GM19043 (cell line): ENCODE data around the gene CHEK2.
"Not testable (repeated sequence)": the region's sequence is repeated elsewhere in the genome, so short reads cannot be mapped to it uniquely, and the experiment has no call there.

Experiments used
- ATAC-seq: cut with Tn5 transposase; IDR thresholded peaks from one replicate; pipeline ENCODE4 v1.9.1; 2021; ENCODE audit warnings: low read depth; ENCODE audit not compliant: unreplicated experiment

The CHEK2 gene

DNA sequence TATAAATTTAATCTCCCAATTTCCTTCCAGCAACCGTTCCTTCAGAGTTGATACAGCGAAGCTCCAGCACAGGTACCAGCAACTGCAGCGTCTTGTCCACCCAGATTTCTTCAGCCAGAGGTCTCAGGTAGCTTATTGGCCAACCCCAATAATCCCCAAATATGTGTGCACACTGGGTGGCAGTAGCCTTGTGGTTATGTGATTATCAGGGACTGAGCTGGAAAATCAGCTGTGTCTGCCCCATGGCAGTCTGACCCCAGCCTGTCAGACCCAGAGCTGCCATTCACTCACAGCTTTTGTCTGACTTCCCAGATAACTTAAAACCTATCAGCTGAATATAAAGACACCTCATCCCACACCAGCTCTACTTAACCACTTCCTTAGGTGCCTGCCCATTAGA, 2.2 kb upstream of the CHEK2 start:
- no peak for ATAC-seq

DNA sequence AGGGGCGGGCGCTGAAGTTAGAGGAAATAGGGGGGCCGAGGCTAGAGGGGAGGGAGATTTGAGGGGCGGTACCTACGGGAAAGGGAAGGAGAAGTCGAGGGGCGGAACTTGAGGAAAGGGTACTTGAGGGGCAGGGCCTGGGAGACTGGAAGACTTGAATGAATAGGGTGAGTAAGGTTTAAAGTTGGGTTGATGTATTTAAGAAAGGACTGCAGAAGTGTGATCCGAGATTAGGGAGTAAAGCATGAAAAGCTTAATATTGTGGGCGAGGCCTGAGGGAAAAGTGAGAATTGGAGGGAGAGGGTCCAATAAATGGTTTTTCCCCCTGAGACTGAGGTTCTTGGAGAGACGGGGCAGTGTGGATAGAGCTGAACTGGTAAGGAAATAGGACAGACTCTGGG, 942 bp upstream of the CHEK2 start:
- no peak for ATAC-seq

DNA sequence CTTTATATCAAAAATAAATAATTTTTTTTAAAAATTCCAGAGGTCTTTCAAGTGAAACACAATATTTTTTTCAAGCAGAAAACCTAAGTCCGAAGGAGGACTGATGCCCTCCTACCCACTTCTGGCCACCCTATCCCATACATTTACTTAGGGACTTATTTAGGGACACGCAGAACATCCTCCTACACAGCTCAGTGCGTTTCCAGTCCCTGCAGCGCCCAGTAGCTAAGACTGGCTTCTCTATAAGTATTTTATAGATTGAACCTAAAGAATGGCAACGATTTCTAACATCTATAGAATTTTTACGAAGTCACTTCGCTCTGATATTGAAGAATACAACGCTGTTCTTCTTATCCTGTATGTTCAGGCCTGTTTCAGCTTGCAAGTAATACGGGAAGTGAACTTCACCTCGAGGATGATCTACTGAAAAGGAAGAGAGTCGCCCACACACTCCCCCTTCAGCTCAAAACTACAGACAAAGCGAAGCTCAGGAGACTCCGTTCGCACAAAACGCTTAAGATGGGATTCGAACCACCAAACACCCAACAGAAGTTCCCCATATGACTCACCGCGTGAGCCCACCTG, 328 bp downstream of the CHEK2 start:
- no peak for ATAC-seq

DNA sequence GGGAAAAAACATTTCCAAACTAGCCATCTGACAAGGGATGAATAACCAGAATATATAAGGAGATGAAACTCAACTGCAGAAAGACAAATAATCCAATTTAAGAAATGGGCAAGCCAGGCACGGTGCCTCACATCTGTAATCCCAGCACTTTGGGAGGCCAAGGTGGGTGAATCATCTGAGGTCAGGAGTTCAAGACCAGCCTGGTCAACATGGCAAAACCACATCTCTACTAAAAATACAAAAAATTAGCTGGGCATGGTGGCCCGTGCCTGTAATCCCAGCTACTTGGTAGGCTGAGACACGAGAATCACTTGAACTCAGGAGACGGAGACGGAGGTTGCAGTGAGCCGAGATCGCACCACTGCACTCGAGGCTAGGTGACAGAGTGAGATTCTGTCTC, 2.7 kb downstream of the CHEK2 start:
- ATAC-seq, result not testable (repeated sequence)

DNA sequence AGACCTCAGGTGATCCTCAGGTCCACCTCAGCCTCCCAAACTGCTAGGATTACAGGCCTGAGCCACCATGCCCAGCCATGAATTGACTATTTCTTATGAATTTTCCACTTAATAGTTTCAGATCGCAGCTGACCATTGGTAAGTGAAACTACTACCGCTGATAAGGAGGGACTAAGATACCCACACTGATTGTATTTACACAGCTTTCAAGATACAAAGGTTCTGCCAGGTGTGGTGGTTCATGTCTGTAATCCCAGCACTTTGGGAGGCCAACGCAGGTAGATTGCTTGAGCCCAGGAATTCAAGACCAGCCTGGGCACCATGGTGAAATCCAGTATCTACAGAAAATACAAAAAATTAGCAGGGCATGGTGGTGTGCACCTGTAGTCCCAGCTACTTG, 3.9 kb downstream of the CHEK2 start:
- no peak for ATAC-seq

DNA sequence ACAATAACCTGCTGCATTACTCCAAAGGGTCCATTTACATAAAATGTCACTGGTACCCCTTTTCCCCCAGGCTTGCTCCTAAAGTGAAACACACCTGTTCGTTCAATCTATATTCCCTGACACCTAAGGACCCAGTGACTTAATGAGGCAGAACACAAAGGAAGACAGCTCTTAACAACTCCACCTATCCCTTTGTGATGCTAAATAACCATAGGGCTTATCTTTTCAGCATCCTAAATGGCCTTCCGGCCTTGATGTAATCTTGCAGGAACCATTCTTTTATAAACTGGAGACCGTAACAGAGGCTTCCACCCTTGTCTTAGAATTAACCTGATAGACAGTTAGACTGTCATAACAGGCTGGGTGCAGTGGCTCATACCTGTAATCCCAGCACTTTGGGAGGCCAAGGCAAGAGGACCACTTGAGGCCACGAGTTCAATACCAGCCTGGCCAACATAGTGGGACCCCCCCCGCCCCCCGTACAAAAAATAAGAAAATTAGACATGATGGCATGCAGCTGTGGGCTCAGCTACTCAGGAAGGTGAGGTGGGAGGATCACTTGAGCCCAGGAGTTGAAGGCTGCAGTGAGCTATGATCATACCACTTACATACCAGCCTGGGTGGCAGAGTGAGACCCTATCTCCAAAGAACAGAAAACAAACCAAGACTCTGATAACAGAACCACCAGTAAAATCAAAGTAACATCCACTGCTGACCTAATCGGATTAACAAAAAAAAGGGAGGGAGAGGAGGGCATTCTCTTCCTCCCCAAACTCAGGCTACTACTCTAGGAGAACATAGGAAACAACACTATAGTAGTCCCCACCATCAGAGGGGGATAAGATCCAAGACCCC, 5.1 kb downstream of the CHEK2 start:
- no peak for ATAC-seq

DNA sequence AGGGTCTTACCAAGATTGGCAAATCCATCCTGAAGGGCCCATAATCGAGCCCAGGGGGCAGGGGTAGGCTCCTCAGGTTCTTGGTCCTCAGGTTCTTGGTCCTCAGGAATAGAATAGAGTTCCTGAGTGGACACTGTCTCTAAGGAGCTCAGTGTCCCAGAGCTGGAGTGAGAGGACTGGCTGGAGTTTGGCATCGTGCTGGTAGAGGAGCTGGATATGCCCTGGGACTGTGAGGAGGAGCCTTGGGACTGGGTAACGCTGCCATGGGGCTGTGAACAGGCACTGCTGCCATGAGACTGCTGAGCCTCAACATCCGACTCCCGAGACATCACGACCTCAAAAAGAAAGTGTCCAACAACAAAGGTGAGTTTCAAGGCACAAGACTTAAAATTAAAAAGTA, 7.2 kb downstream of the CHEK2 start:
- ATAC-seq, result no peak

DNA sequence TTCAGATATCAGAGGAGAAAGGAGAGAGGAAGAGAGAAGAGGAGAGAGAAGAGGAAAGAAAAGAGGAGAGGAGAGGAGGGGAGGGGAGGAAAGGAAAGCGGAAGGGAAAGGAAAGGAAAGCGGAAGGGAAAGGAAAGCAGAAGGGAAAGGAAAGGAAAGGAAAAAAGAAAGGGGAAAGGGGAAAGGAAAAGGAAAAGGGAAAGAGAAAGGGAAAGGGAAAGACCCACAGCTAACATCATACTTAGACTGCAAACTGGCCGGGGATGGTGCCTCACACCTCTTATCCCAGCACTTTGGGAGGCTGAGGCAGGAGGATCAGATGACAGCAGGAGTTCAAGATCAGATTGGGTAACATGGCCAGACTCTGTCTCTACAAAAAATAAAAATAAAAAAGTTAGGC, 11.4 kb downstream of the CHEK2 start:
- no peak for ATAC-seq

DNA sequence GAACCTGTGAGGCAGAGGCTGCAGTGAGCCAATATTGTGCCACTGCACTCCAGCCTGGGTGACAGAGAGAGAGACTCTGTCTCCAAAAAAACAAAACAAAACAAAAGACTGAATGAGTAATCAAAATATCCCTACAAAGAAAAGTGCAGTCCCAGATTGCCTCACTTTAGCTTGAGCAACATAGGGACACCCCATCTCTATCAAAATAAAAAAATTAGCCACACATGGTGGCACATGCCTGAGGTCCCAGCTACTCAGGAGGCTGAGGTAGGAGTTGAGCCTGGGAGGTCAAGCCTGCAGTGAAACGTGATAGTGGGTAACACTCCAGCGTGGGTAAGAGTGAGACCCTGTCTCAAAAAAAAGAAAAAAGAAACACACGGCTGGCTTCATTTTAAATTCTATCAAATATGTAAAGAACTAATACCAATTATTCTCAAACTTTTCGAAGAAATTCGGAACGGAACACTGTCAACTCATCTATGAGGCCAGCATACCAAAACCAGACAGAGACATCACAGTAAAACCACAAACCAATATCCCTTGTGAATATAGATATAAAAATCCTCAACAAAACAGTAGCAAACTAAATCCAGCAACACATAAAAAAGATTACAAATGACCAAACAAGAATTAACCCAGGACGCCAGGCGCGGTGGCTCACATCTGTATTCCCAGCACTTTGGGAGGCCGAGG, 12.9 kb downstream of the CHEK2 start:
- no peak for ATAC-seq

DNA sequence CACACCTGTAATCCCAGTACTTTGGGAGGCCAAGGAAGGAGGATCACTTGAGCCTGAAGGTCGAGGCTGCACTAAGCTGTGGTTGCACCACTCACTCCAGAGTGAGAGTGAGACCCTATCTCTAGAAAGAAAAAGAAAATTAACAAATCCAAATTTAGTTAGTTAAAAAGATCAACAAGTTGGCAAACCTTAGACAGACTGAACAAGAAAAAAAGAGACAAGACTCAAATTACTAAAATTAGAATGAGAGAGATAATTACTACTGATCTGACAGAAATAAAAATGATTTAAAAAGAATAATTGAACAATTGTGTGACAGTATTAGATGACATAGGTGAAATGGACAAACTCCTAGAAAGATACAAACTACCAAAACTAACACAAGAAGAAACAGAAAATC, 13.6 kb downstream of the CHEK2 start:
- ATAC-seq, result no peak

DNA sequence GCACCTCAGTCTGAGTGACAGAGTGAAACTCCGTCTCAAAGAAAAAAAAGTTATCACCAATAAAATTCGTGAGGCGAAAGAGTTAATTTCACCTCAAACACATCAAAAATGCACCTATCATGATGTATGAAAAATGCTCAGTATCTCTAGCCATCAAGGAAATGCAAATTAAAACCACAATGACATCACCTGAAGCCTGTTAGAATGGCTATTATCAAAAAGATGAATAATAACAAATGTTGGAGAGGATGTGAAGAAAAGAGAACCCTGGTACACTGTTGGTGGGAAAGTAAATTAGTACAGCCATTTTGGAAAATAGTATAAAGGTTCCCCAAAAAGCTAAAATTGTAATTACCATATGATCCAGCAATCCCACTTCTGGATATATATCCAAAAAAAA, 23.6 kb downstream of the CHEK2 start:
- no peak for ATAC-seq

DNA sequence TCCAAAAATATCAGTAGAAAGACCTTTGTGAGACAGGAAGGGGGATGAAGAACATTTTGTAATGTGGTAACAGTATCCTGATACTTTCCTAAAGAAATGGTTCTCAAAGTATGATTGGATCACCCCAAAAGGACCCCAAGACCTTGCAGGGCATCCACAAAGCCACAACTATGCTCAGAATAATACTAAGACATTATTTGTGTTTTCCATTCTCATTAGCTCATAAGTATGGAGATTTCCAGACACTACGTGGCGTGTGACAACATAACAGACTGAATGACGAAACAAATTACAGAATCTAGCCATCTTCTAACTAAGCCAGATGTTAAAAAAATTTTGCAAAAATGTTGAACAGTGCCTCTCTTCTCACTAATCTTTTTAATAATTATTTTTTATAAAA, 24.9 kb downstream of the CHEK2 start:
- ATAC-seq, result no peak

DNA sequence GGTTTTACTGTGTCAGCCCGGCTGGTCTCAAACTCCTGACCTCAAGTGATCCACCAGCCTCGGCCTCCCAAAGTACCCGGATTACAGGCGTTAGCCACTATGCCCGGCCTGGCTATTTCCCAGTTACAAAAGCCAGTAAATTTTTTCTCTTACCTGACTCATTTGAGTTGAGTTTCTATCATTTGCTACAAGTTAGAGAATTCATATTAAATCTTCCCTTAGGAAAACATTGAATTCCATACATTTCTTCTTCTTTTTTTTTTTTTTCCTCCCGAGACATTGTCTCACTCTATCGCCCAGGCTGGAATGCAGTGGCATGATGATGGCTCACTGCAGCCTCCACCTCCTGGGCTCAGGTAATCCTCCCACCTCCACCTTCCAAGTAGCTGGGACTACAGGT, 26.0 kb downstream of the CHEK2 start:
- ATAC-seq, result no peak

DNA sequence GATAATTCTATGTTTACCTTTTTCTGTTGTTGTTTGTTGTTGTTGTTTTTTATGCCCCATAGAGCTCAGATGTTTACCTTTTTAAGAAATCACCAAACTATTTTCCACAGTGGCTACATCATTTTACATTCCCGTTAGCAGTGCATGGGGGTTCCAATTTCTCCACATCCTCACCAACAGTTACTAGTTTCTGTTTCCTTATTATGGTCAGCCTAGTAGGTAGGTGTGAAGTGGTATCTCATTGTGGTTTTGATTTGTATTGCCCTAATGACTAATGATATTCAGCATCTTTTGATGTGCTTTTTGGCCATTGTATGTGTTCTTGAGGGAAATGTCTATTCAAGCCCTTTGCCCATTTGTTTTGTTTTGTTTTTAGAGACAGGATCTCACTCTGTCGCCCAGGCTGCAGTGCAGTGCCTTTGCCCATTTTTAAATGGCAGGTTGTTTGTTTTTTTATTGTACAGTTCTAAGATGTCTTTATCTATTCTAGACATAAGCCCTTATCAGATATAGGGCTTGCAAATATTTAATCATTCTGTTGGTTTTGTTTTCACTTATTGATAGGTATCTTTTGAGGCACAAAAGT, 27.5 kb downstream of the CHEK2 start:
- ATAC-seq, result no peak

DNA sequence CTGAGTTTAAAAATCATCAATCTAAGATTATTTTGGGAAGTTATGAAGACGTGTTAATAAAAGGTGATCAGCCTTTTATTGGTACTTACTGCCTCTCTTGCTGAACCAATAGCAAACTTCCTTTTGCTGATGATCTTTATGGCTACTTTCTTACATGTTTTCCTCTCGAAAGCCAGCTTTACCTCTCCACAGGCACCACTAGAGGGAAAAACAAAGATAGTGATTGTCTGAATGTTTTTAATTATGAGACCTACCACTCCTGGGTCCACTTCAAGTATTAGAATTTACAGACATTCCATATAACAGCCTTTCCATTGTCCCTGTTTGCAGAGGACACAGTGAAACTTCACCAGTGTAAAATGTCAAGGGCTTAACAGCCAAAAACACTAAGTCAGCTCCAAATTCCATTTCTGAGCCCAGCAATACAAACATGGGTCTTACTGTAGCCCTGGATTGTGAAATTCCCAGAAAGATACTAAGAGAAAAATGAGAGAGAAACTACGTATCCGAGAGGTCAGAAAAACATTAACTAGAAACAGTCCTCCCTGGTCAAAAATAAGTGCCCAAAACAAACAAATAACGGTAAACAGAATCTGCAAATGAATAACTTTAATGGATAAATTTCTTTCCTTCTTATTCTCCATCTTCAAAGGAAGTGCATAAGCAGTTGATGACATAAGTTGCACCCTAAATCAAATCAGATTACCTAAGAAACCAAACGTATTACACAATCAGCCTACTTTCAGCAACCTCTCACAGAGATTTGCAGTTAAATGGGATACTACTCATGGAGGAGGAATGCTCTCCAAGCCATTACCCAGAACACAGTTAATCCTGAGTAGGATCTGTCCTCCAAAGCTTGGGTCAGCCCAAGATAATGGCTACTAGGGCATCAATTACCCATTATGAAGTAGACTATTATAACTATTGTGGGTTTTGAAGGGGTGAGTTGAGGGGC, 29.5 kb downstream of the CHEK2 start:
- ATAC-seq, result no peak

DNA sequence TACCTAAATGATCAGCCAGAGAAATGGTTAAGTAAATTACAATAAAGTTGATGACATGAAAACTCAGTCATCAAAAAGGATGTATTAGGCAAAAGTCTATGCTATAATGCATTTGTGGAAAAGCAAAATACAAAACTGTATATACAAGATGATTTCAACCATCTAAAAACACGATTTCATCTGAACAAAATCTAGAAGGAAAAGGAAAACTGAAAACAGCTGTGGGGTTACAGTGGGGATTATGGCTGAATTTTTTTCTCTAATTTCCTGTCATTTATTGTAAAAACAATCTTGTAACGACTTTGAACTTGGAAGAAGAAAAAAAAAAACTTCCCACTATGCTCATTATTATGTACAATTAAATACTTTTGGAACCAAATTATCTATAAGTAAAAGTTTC, 30.3 kb downstream of the CHEK2 start:
- ATAC-seq, result no peak

DNA sequence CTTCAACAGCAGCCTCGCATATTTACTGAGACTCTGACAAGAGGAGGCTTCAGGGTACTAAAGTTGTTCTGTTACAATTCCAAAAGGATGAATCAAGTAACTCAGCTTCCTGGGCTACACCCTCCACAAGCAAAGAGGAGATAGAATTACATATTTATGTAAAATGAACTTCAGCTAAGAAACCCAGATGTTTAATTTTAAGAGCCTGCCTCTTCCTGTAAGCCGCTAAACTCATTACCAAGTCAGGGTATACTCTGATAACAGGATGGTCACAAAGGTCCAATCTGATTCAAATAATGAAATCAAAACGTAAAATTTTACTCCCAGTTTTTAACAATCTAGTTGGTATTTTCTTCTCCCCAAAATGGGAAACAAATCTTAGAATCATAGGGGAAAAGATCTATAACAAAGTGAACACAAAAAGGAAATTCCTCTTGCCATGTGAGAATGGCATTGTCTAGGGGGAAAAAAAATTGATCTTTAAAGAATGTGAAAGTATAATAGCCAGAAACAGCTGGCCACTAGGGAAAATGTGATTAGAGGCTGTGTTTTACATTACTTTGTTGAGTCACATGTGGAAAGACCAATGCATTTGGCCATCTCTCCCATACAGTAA, 30.9 kb downstream of the CHEK2 start:
- no peak for ATAC-seq

DNA sequence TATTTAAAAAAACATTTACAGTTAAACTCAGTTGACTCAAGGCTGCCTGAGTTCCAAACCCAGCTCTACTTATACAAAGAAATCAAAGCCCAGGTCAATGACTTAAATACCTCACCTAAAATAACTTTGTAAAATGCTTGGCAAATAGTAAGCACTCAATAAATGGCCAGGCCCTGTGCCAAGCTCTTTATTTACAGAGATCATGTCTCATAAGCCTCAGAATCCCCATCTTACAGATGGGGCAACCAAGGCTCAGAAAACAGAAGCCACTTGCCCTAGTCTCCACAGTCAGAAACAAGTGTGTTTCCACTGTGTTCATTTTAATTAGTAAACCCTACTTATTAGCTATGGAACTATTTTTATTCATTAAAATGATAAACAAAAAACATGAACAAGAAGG, 31.5 kb downstream of the CHEK2 start:
- no peak for ATAC-seq

DNA sequence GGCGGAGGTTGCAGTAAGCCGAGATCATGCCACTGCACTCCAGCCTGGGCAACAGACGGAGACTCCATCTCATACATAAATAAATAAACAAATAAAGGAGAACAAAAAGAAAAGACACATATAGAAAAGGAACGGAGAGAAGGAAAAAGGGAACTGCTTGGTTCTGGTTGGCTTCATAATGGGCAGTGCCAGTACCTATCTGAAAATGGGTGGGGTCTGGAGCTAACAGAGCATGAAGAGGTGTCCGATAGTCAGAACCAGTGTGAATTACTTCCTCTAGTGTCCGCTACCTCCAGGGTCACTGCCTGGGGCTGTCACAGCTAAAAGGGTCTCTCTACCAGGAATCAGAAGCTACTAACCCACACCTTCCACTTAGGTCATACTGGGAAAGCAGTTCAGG, 34.8 kb downstream of the CHEK2 start:
- no peak for ATAC-seq

DNA sequence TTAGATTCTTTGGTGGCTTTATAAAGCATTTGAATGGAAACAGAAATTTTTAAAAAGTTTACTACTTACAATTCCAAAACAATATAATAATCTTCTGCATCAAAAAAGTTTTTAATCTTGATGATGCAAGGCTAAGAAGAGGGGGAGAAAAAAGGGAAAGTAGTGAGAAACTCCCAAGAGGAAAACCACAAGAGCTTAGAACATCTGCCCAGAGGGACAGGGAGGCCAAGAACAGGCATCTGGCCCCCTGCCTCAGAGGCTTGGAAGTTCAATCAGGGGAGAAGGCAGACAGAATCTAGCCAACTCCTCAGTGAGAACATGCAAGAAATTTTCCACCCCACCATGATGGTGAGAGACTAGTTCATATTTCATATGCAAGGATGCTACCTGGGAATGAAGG, 38.2 kb downstream of the CHEK2 start:
- ATAC-seq, result no peak
